ENCODE measurements around the gene MICU2.
"Not testable (repeated sequence)": the region's sequence is repeated elsewhere in the genome, so short reads cannot be mapped to it uniquely, and the experiment has no call there.

The MICU2 gene

GRCh38 chr13:21576426-21576825 lies 27.5 kb downstream of the MICU2 start:
- no peak overlapping the region for H3K4me3 ChIP-seq (ENCODE audit: extremely low read depth, insufficient read depth, low read length, poor library complexity, severe bottlenecking)
- no peak overlapping the region for H3K27ac ChIP-seq (ENCODE audit: low read depth, low read length, severe bottlenecking)
- H3K36me3 ChIP-seq (ENCODE audit: control insufficient read depth, insufficient read depth, low read length), result no peaks in the 10 kb centered on the region
- H3K9me3 ChIP-seq (ENCODE audit: control insufficient read depth, low read length), result no peaks in the 10 kb centered on the region
- H3K4me1 ChIP-seq (ENCODE audit: control insufficient read depth, insufficient read depth, low read length, poor library complexity, severe bottlenecking), result peaks cover 2% of the 10 kb centered on the region

- Histone ChIP-seq H3K4me3 (ENCODE audit: extremely low read depth, insufficient read depth, low read length, poor library complexity, severe bottlenecking) (no peak overlapping the region), H3K4me1 (ENCODE audit: control insufficient read depth, insufficient read depth, low read length, poor library complexity, severe bottlenecking) (peaks cover 2% of the 10 kb centered on the region), H3K36me3 (ENCODE audit: control insufficient read depth, insufficient read depth, low read length) (no peaks in the 10 kb centered on the region), H3K27ac (ENCODE audit: low read depth, low read length, severe bottlenecking) (no peak overlapping the region), H3K9me3 (ENCODE audit: control insufficient read depth, low read length) (no peaks in the 10 kb centered on the region)
- no CpG with 5 or more reads among the region's 2 CpGs for WGBS, 2 experiments (ENCODE audit: insufficient coverage in 2 of 2)
Measured at GRCh38 chr13:21573920-21574712, 29.9 kb downstream of the MICU2 start.

GRCh38 chr13:21569686-21570085 lies 34.3 kb downstream of the MICU2 start:
- 93 to 100% methylated on average over 2 of the region's 3 CpGs for WGBS, 2 experiments (ENCODE audit: insufficient coverage in 2 of 2)
- Histone ChIP-seq H3K9me3 (ENCODE audit: control insufficient read depth, low read length) (no peaks in the 10 kb centered on the region), H3K36me3 (ENCODE audit: control insufficient read depth, insufficient read depth, low read length) (peaks cover 5% of the 10 kb centered on the region), H3K4me1 (ENCODE audit: control insufficient read depth, insufficient read depth, low read length, poor library complexity, severe bottlenecking) (peaks cover 2% of the 10 kb centered on the region), H3K27ac (ENCODE audit: low read depth, low read length, severe bottlenecking) (no peak overlapping the region), H3K4me3 (ENCODE audit: extremely low read depth, insufficient read depth, low read length, poor library complexity, severe bottlenecking) (no peak overlapping the region)

GRCh38 chr13:21568854-21569253 lies 35.1 kb downstream of the MICU2 start:
- WGBS, 2 experiments (ENCODE audit: insufficient coverage in 2 of 2), result 97 to 100% methylated on average over 3 to 5 of the region's 5 CpGs
- no peak overlapping the region for H3K4me3 ChIP-seq (ENCODE audit: extremely low read depth, insufficient read depth, low read length, poor library complexity, severe bottlenecking)

GRCh38 chr13:21567714-21568113 lies 36.3 kb downstream of the MICU2 start:
- H3K9me3 ChIP-seq (ENCODE audit: control insufficient read depth, low read length), result no peaks in the 10 kb centered on the region
- no peak overlapping the region for H3K27ac ChIP-seq (ENCODE audit: low read depth, low read length, severe bottlenecking)
- WGBS, 2 experiments (ENCODE audit: insufficient coverage in 2 of 2), result 83 to 88% methylated on average over 1 of the region's 2 CpGs
- peaks cover 16% of the 10 kb centered on the region for H3K36me3 ChIP-seq (ENCODE audit: control insufficient read depth, insufficient read depth, low read length)
- H3K4me1 ChIP-seq (ENCODE audit: control insufficient read depth, insufficient read depth, low read length, poor library complexity, severe bottlenecking), result no peaks in the 10 kb centered on the region
- no peak overlapping the region for H3K4me3 ChIP-seq (ENCODE audit: extremely low read depth, insufficient read depth, low read length, poor library complexity, severe bottlenecking)

More at GRCh38 chr13:21568854-21569253, 35.1 kb downstream of the MICU2 start:
- H3K4me1 ChIP-seq (ENCODE audit: control insufficient read depth, insufficient read depth, low read length, poor library complexity, severe bottlenecking), result peaks cover 1% of the 10 kb centered on the region
- no peaks in the 10 kb centered on the region for H3K9me3 ChIP-seq (ENCODE audit: control insufficient read depth, low read length)
- no peak overlapping the region for H3K27ac ChIP-seq (ENCODE audit: low read depth, low read length, severe bottlenecking)
- peaks cover 12% of the 10 kb centered on the region for H3K36me3 ChIP-seq (ENCODE audit: control insufficient read depth, insufficient read depth, low read length)

- Histone ChIP-seq H3K36me3 (ENCODE audit: control insufficient read depth, insufficient read depth, low read length) (peaks cover 11% of the 10 kb centered on the region), H3K9me3 (ENCODE audit: control insufficient read depth, low read length) (no peaks in the 10 kb centered on the region), H3K4me1 (ENCODE audit: control insufficient read depth, insufficient read depth, low read length, poor library complexity, severe bottlenecking) (no peaks in the 10 kb centered on the region), H3K27ac (ENCODE audit: low read depth, low read length, severe bottlenecking) (no peak overlapping the region), H3K4me3 (ENCODE audit: extremely low read depth, insufficient read depth, low read length, poor library complexity, severe bottlenecking) (no peak overlapping the region)
- WGBS, 2 experiments (ENCODE audit: insufficient coverage in 2 of 2), result 57% methylated on average over 2 of the region's 2 CpGs; no CpG with 5 or more reads in 1 of the 2 experiments
Measured at GRCh38 chr13:21557995-21558394, 46.0 kb downstream of the MICU2 start.

- Histone ChIP-seq H3K27ac (ENCODE audit: low read depth, low read length, severe bottlenecking) (no peak overlapping the region), H3K4me3 (ENCODE audit: extremely low read depth, insufficient read depth, low read length, poor library complexity, severe bottlenecking) (no peak overlapping the region), H3K36me3 (ENCODE audit: control insufficient read depth, insufficient read depth, low read length) (peaks cover 11% of the 10 kb centered on the region), H3K4me1 (ENCODE audit: control insufficient read depth, insufficient read depth, low read length, poor library complexity, severe bottlenecking) (no peaks in the 10 kb centered on the region), H3K9me3 (ENCODE audit: control insufficient read depth, low read length) (no peaks in the 10 kb centered on the region)
Measured at GRCh38 chr13:21556051-21556450, 47.9 kb downstream of the MICU2 start.

GRCh38 chr13:21553261-21553660 lies 50.7 kb downstream of the MICU2 start:
- no CpG with 5 or more reads among the region's 2 CpGs for WGBS, 2 experiments (ENCODE audit: insufficient coverage in 2 of 2)
- H3K4me3 ChIP-seq (ENCODE audit: extremely low read depth, insufficient read depth, low read length, poor library complexity, severe bottlenecking); H3K27ac ChIP-seq (ENCODE audit: low read depth, low read length, severe bottlenecking); H3K9me3 ChIP-seq (ENCODE audit: control insufficient read depth, low read length); H3K4me1 ChIP-seq (ENCODE audit: control insufficient read depth, insufficient read depth, low read length, poor library complexity, severe bottlenecking); H3K36me3 ChIP-seq (ENCODE audit: control insufficient read depth, insufficient read depth, low read length): not testable (repeated sequence)

GRCh38 chr13:21550918-21551317 lies 53.1 kb downstream of the MICU2 start:
- H3K4me3 ChIP-seq (ENCODE audit: extremely low read depth, insufficient read depth, low read length, poor library complexity, severe bottlenecking), result no peak overlapping the region
- peaks cover 7% of the 10 kb centered on the region for H3K36me3 ChIP-seq (ENCODE audit: control insufficient read depth, insufficient read depth, low read length)
- WGBS, 2 experiments (ENCODE audit: insufficient coverage in 2 of 2), result 92 to 96% methylated on average over 2 of the region's 2 CpGs
- H3K27ac ChIP-seq (ENCODE audit: low read depth, low read length, severe bottlenecking), result no peak overlapping the region
- no peaks in the 10 kb centered on the region for H3K9me3 ChIP-seq (ENCODE audit: control insufficient read depth, low read length)
- no peaks in the 10 kb centered on the region for H3K4me1 ChIP-seq (ENCODE audit: control insufficient read depth, insufficient read depth, low read length, poor library complexity, severe bottlenecking)

- H3K27ac ChIP-seq (ENCODE audit: low read depth, low read length, severe bottlenecking), result no peak overlapping the region
- 86% methylated on average over 1 of the region's 2 CpGs; no CpG with 5 or more reads in 1 of the 2 experiments for WGBS, 2 experiments (ENCODE audit: insufficient coverage in 2 of 2)
- peaks cover 11% of the 10 kb centered on the region for H3K36me3 ChIP-seq (ENCODE audit: control insufficient read depth, insufficient read depth, low read length)
- H3K4me3 ChIP-seq (ENCODE audit: extremely low read depth, insufficient read depth, low read length, poor library complexity, severe bottlenecking), result no peak overlapping the region
- H3K4me1 ChIP-seq (ENCODE audit: control insufficient read depth, insufficient read depth, low read length, poor library complexity, severe bottlenecking), result no peaks in the 10 kb centered on the region
- H3K9me3 ChIP-seq (ENCODE audit: control insufficient read depth, low read length), result no peaks in the 10 kb centered on the region
Measured at GRCh38 chr13:21549633-21550032, 54.3 kb downstream of the MICU2 start.

GRCh38 chr13:21548577-21548976 lies 55.4 kb downstream of the MICU2 start:
- 100% methylated on average over 1 of the region's 5 CpGs for WGBS, 2 experiments (ENCODE audit: insufficient coverage in 2 of 2)
- Histone ChIP-seq H3K36me3 (ENCODE audit: control insufficient read depth, insufficient read depth, low read length) (peaks cover 11% of the 10 kb centered on the region), H3K27ac (ENCODE audit: low read depth, low read length, severe bottlenecking) (no peak overlapping the region), H3K4me1 (ENCODE audit: control insufficient read depth, insufficient read depth, low read length, poor library complexity, severe bottlenecking) (no peaks in the 10 kb centered on the region), H3K4me3 (ENCODE audit: extremely low read depth, insufficient read depth, low read length, poor library complexity, severe bottlenecking) (no peak overlapping the region), H3K9me3 (ENCODE audit: control insufficient read depth, low read length) (no peaks in the 10 kb centered on the region)

Data from mesodermal cell (in vitro differentiated cells).